Pancreas (tissue), 10 donors: ENCODE results near the gene CAMK1D. TPM values are rescaled to one million over a fixed set of nuclear protein-coding genes. Genes with fewer than 3 reads are reported as not detected.

Experiments
- ATAC-seq, 4 donors: fragments of 200-7000 bp; cut with Tn5 transposase; one replicate each; pipeline versions ENCODE4 v1.8.0 to v1.9.1; 2020; ENCODE audit warnings: mild to moderate bottlenecking in 4 of 4, moderate library complexity in 4 of 4
- DNase-seq, 6 donors: peaks; one replicate each; pipeline ENCODE4 v3.0.0-alpha.2; 2020
- FAIRE-seq: peaks from 2 replicates; lab custom pipeline; 2012; peaks lifted over from hg19 to GRCh38; lab: Jason Lieb, UNC
- H3K27ac ChIP-seq, 4 donors: fragments of 200-600 bp; sonication (generic); 1 replicate in 3 of 4; 2 replicates in 1 of 4; pipeline versions ENCODE4 v1.5.0 to v1.8.0; 2020
- H3K27me3 ChIP-seq, 4 donors: fragments of 200-600 bp; one replicate each; pipeline ENCODE4 v1.8.0; 2021
- H3K36me3 ChIP-seq, 3 donors: fragments of 200-600 bp; sonication (generic) in 1 of 3; one replicate each; pipeline versions ENCODE4 v1.5.0 to v1.8.0; 2020 to 2021
- H3K4me1 ChIP-seq, 3 donors: fragments of 200-600 bp; one replicate each; pipeline ENCODE4 v1.8.0; 2021
- H3K4me3 ChIP-seq, 4 donors: fragments of 200-600 bp; sonication (generic) in 2 of 4; one replicate each; pipeline versions ENCODE4 v1.5.0 to v1.8.0; 2020 to 2021
- H3K9me3 ChIP-seq, 4 donors: fragments of 200-600 bp; one replicate each; pipeline ENCODE4 v1.8.0; 2021
- WGBS, 2 donors: extraction: QIAGEN DNeasy Blood & Tissue Kit; methylation state at CpG; one replicate each; pipeline ENCODE4 v1.1.7; 2013; 5-methylcytosine and 5-hydroxymethylcytosine counted together
- intact Hi-C, 3 donors: fragments of 100-400 bp; cut with DNase I; formaldehyde crosslinking; loops; one replicate each; pipeline versions ENCODE4 v1.11.1 to v1.14.2; 2022
- polyA plus RNA-seq, 2 donors: library from polyadenylated mRNA; stranded (reverse); fragments of 200-250 nt; gene quantifications; one replicate each; pipeline ENCODE4 v1.2.3, GENCODE V29; 2013
- total RNA-seq, 6 donors: library from RNA; stranded (reverse); fragmentation: NEBNext Ultra II Directional in 4 of 6; extraction: Animal tissue kit (Norgen Biotek cat#: 25700) in 4 of 6; gene quantifications; one replicate each; pipeline versions ENCODE4 v1.2.1 to v1.2.4, GENCODE V29; 2021 to 2023
- TF ChIP-seq, protein P1 (sequence below), 4 donors: fragments of 200-600 bp; sonication (generic) in 3 of 4; IDR thresholded peaks; one replicate each; pipeline versions ENCODE4 v1.5.0 to v1.8.0; 2021; ENCODE audit warnings: antibody characterized with exemption in 4 of 4
- donor health status: healthy with polysubstance abuse.
- donor health status: DM: no; HTN: no; CAD: no; lungs with moderate emphysema.
- donor health status: DM: no; HTN: no; CAD: no.
- donor health status: control.
- donor health status: control.
- donor health status: Bipolar disorder and iron deficiency.
- donor health status: DM: yes; HTN: yes; CAD: no.
- donor health status: DM: no; HTN: no; CAD: no.
- donor health status: DM: no; HTN: no; CAD: no.
- donor health status: DM: yes; HTN: yes; CAD: no.

The CAMK1D gene
- total and polyA plus RNA-seq, 8 donors: 2.9 to 30.1 (median 22.7) TPM

DNA sequence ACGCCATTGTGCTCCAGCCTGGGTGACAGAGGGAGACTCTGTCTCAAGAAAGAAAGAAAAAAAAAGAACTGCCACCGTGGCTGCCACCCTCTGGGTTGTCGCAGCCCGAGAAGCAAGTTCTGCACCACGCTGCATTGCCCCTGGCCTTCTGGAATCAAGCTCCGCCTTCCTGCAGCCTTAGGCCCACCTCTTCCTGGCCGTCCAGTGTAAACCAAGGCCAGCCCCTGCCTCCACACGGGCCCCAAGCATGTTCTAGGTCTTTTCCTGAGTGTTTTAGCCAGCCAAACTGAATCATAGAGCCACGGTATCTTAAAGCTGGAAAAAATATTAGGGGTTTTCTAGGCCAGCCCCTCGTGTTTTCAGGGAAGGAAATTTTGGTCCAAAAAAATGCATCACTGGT, 463.2 kb downstream of the CAMK1D start:
- no peaks in the 10 kb centered on the region for H3K4me1 ChIP-seq
- ATAC-seq: no peak
- H3K36me3 ChIP-seq: peaks cover 0 to 17% (median 0%) of the 10 kb centered on the region in 3 donors
- H3K27me3 ChIP-seq: no peaks in the 10 kb centered on the region
- intact Hi-C loops: no loop called here
- WGBS, 2 donors: 90 to 92% methylated on average over 10 of the region's 10 CpGs
- no peak overlapping the region for H3K27ac ChIP-seq
- no peak for DNase-seq
- TF ChIP-seq, protein P1, sequence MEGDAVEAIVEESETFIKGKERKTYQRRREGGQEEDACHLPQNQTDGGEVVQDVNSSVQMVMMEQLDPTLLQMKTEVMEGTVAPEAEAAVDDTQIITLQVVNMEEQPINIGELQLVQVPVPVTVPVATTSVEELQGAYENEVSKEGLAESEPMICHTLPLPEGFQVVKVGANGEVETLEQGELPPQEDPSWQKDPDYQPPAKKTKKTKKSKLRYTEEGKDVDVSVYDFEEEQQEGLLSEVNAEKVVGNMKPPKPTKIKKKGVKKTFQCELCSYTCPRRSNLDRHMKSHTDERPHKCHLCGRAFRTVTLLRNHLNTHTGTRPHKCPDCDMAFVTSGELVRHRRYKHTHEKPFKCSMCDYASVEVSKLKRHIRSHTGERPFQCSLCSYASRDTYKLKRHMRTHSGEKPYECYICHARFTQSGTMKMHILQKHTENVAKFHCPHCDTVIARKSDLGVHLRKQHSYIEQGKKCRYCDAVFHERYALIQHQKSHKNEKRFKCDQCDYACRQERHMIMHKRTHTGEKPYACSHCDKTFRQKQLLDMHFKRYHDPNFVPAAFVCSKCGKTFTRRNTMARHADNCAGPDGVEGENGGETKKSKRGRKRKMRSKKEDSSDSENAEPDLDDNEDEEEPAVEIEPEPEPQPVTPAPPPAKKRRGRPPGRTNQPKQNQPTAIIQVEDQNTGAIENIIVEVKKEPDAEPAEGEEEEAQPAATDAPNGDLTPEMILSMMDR (IDR thresholded peaks at IDR 0.05): no peak
- no peak overlapping the region for H3K4me3 ChIP-seq
- H3K9me3 ChIP-seq: no peaks in the 10 kb centered on the region
- FAIRE-seq: no peak

- Histone ChIP-seq H3K4me1 (no peaks in the 10 kb centered on the region), H3K36me3 (peaks cover 0 to 17% (median 0%) of the 10 kb centered on the region in 3 donors), H3K27me3 (no peaks in the 10 kb centered on the region), H3K9me3 (no peaks in the 10 kb centered on the region), H3K4me3 (no peak overlapping the region), H3K27ac (no peak overlapping the region)
- WGBS, 2 donors: 97 to 99% methylated on average over 9 of the region's 9 CpGs
- ATAC-seq: no peak
- DNase-seq: no peak
- TF ChIP-seq, protein P1 (IDR thresholded peaks at IDR 0.05): no peak
- intact Hi-C loops: no loop called here
- no peak for FAIRE-seq
These were observed 464.8 kb downstream of the CAMK1D start for GRCh38 chr10:12814166-12814565.

- H3K4me1 ChIP-seq: no peaks in the 10 kb centered on the region
- no peak for ATAC-seq
- TF ChIP-seq, protein P1 (IDR thresholded peaks at IDR 0.05): no peak
- no peak for FAIRE-seq
- no peak overlapping the region for H3K27ac ChIP-seq
- intact Hi-C loops: no loop called here
- no peak overlapping the region for H3K4me3 ChIP-seq
- DNase-seq: peak in 1 of 6 donors; percentile 35
- WGBS, 2 donors: 76 to 85% methylated on average over 7 of the region's 7 CpGs
- H3K36me3 ChIP-seq: peaks cover 0 to 16% (median 0%) of the 10 kb centered on the region in 3 donors
- no peaks in the 10 kb centered on the region for H3K9me3 ChIP-seq
- no peaks in the 10 kb centered on the region for H3K27me3 ChIP-seq
These were observed 469.7 kb downstream of the CAMK1D start for GRCh38 chr10:12819071-12819470.

DNA sequence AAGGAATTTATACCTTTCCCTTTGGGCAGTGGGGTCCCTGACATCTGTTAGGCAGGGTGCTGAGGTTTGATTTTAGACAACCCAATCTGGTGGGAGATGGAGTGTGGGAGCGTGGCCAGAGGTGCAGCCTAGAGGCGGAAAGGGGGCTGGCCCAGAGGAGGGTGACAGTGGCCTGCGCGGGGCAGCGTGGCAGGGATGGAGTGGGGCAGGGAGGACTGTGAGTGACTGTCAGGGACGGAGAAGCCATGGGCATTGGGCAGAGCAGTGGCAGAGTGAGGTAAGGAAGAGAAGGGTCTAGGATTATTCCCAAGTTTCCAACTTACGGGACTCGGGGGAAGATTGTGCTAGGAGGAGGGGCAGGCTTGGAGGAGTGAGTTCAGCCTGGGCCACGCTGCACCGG, 470.3 kb downstream of the CAMK1D start:
- DNase-seq (no peak), ATAC-seq (no peak), FAIRE-seq (no peak)
- intact Hi-C loops: no loop called here
- Histone ChIP-seq H3K27ac (no peak overlapping the region), H3K9me3 (no peaks in the 10 kb centered on the region), H3K4me3 (no peak overlapping the region), H3K4me1 (no peaks in the 10 kb centered on the region), H3K27me3 (no peaks in the 10 kb centered on the region), H3K36me3 (peaks cover 0 to 10% (median 0%) of the 10 kb centered on the region in 3 donors)
- TF ChIP-seq, protein P1 (IDR thresholded peaks at IDR 0.05): no peak
- 97 to 100% methylated on average over 9 to 10 of the region's 10 CpGs for WGBS, 2 donors

DNA sequence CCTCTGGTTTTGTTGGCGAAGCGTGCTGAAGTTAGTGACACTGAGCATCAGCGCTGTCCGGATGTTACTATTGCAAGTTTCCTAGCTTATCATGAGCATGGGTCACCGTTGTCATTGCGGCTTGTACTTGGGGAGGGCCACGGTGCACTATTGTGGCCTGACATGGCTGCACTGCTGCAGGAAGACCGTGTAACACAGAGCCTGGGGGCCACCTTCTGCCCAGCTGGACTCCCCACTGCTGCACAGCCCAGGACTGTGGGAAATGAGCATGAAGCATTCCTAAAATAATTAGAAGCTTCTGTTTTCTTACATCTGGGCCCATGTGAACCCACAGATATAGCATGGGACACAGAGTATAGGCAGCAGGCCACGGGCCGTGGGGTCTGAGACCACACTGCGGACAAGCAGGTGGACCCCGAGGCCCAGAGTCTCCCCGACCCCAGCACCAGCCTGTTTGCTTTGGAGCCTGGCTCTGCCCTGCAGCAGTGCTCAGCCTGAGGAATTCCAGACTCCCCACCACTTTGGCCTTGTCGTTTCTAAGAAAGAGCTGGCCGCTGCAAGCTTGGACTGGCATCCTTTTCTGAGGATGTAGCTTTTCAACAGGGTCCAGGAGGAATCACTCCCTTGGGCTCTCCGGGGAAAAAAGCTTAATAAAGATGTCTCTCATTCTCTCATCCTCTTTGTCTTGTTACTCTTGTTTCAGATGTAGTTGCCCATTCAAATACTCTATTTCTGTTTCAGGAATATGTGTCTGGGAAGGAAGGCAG, 473.0 kb downstream of the CAMK1D start:
- H3K9me3 ChIP-seq: no peaks in the 10 kb centered on the region
- no peak for DNase-seq

More for the DNA sequence above, 473.0 kb downstream of the CAMK1D start:
- 94 to 97% methylated on average over 16 of the region's 16 CpGs for WGBS, 2 donors
- no peak overlapping the region for H3K27ac ChIP-seq
- intact Hi-C loops: no loop called here
- no peak overlapping the region for H3K4me3 ChIP-seq
- FAIRE-seq (no peak), ATAC-seq (no peak)
- H3K27me3 ChIP-seq: no peaks in the 10 kb centered on the region
- peaks cover 0 to 4% (median 0%) of the 10 kb centered on the region in 3 donors for H3K36me3 ChIP-seq
- no peaks in the 10 kb centered on the region for H3K4me1 ChIP-seq
- TF ChIP-seq, protein P1 (IDR thresholded peaks at IDR 0.05): no peak
